IMR-90 (cell line): ENCODE measurements around the gene ASCL3.

ENCODE experiments used
- CEBPB ChIP-seq: IDR thresholded peaks from 2 replicates; pipeline ENCODE4 v1.6.1; 2012; ENCODE audit warnings: low read depth, low read length, improper control_type of control experiment
- CTCF ChIP-seq: conservative IDR thresholded peaks from 2 replicates; pipeline ENCODE4 v1.5.1; 2012; ENCODE audit warnings: mild to moderate bottlenecking, low read depth, low read length, improper control_type of control experiment
- MAFK ChIP-seq: IDR thresholded peaks from 2 replicates; pipeline ENCODE4 v1.6.1; 2012; ENCODE audit warnings: low read depth, low read length, improper control_type of control experiment
- MXI1 ChIP-seq: IDR thresholded peaks from 2 replicates; pipeline ENCODE4 v1.6.1; 2012; ENCODE audit warnings: low read depth, mild to moderate bottlenecking, low read length, moderate library complexity, borderline replicate concordance
- POLR2A ChIP-seq: IDR thresholded peaks from 2 replicates; pipeline ENCODE4 v1.6.1; 2012; ENCODE audit warnings: mild to moderate bottlenecking, low read depth, low read length

- TF ChIP-seq CEBPB (no peak), MAFK (no peak), CTCF (peak; percentile 75), POLR2A (no peak), MXI1 (no peak)
These were observed 28.7 kb downstream of the ASCL3 start for GRCh38 chr11:8913961-8914660.
